ENCODE results near the gene MINDY4B. TPM values are rescaled to one million over a fixed set of nuclear protein-coding genes. Genes with fewer than 3 reads are reported as not detected.

The MINDY4B gene
- total and polyA plus RNA-seq, 12 donors = 0.19 to 0.60 TPM; not detected in 10

DNA sequence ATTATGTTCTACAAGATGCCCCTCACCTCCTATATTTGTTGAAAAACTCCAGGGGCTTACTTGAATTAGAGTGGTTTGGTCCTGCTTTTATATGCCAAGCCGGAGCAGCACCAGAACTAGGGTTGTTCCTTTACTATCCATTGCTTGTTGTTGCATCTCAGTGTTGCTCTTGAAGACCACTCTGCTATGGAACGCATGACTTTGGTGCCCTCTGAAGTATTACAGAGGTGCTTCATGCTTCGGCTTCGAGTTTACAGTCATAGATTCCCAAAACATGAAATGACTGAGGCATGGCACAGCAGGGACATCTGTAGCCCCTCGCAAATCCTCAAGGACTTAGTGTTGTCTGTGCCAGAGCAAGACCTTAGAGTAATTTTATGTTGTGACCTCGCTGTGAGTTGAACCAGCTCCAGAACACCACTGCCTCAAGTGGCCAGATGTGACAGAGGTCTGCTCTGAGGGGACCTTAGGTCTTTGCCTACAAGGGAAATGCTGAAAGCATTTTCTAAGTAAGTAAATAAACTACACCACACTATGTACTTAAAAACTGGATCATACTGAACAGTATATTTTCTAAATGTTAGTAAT lies 75.1 kb downstream of the MINDY4B start:
- intact Hi-C loops (cut with DNase I) = no loop called here
- Histone ChIP-seq H3K36me3 (no peaks in the 10 kb centered on the region), H3K4me1 (peaks cover 0 to 5% (median 0%) of the 10 kb centered on the region in 9 donors), H3K4me3 (no peak overlapping the region), H3K9me3 (peaks cover 0 to 4% (median 0%) of the 10 kb centered on the region in 11 donors), H3K27ac (no peak overlapping the region), H3K27me3 (peaks cover 0 to 8% (median 0%) of the 10 kb centered on the region in 7 donors)
- DNase-seq (no peak), ATAC-seq (no peak)
- TF ChIP-seq, protein P1, sequence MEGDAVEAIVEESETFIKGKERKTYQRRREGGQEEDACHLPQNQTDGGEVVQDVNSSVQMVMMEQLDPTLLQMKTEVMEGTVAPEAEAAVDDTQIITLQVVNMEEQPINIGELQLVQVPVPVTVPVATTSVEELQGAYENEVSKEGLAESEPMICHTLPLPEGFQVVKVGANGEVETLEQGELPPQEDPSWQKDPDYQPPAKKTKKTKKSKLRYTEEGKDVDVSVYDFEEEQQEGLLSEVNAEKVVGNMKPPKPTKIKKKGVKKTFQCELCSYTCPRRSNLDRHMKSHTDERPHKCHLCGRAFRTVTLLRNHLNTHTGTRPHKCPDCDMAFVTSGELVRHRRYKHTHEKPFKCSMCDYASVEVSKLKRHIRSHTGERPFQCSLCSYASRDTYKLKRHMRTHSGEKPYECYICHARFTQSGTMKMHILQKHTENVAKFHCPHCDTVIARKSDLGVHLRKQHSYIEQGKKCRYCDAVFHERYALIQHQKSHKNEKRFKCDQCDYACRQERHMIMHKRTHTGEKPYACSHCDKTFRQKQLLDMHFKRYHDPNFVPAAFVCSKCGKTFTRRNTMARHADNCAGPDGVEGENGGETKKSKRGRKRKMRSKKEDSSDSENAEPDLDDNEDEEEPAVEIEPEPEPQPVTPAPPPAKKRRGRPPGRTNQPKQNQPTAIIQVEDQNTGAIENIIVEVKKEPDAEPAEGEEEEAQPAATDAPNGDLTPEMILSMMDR (IDR thresholded peaks at IDR 0.05) = peak in 3 of 9 donors; percentile 11 to 32 (median 20)
- WGBS, 2 donors = 78 to 79% methylated on average over 6 of the region's 6 CpGs

GRCh38 chr3:150829408-150829807 lies 75.8 kb downstream of the MINDY4B start:
- intact Hi-C loops (cut with DNase I) = no loop called here
- TF ChIP-seq, protein P1 (IDR thresholded peaks at IDR 0.05) = no peak
- 82 to 86% methylated on average over 6 of the region's 6 CpGs for WGBS, 2 donors
- H3K27ac ChIP-seq = no peak overlapping the region
- H3K4me3 ChIP-seq = no peak overlapping the region
- DNase-seq (no peak), ATAC-seq (no peak)
- H3K27me3 ChIP-seq = peaks cover 0 to 8% (median 0%) of the 10 kb centered on the region in 7 donors
- H3K4me1 ChIP-seq = peaks cover 0 to 7% (median 0%) of the 10 kb centered on the region in 9 donors
- peaks cover 0 to 4% (median 0%) of the 10 kb centered on the region in 11 donors for H3K9me3 ChIP-seq
- H3K36me3 ChIP-seq = no peaks in the 10 kb centered on the region

DNA sequence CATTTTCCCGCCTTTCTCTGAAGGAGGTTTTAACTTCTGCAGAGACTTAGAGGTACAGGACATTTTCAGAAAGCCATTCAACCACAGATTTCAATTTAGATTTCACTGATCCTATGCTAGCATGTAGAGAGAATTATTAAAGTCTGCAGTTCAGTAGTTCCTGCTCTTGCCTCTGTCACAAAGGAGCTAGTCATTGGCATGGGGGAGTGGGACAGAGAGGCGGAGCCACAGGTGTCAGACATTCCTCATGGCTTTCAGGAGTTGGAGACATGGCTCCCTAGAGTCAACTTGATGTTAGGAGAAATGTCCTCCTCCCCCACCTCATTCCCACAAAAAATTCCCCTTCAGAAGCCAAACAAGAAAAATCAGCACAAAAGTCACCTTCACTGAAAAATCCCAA lies 76.2 kb downstream of the MINDY4B start:
- 75 to 89% methylated on average over 2 of the region's 2 CpGs for WGBS, 2 donors
- ATAC-seq = no peak

GRCh38 chr3:150828261-150828660 lies 77.0 kb downstream of the MINDY4B start:
- DNase-seq (no peak), ATAC-seq (no peak)
- peaks cover 0 to 8% (median 0%) of the 10 kb centered on the region in 7 donors for H3K27me3 ChIP-seq
- H3K27ac ChIP-seq = no peak overlapping the region
- H3K36me3 ChIP-seq = no peaks in the 10 kb centered on the region
- H3K4me3 ChIP-seq = no peak overlapping the region
- TF ChIP-seq, protein P1 (IDR thresholded peaks at IDR 0.05) = no peak
- peaks cover 0 to 4% (median 0%) of the 10 kb centered on the region in 11 donors for H3K9me3 ChIP-seq
- 89 to 93% methylated on average over 1 of the region's 1 CpG for WGBS, 2 donors
- intact Hi-C loops (cut with DNase I) = no loop called here
- H3K4me1 ChIP-seq = peaks cover 0 to 7% (median 0%) of the 10 kb centered on the region in 9 donors

More for the DNA sequence above, 76.2 kb downstream of the MINDY4B start:
- Histone ChIP-seq H3K4me3 (no peak overlapping the region), H3K27me3 (peaks cover 0 to 8% (median 0%) of the 10 kb centered on the region in 7 donors), H3K9me3 (peaks cover 0 to 4% (median 0%) of the 10 kb centered on the region in 11 donors), H3K4me1 (peaks cover 0 to 7% (median 0%) of the 10 kb centered on the region in 9 donors), H3K27ac (no peak overlapping the region), H3K36me3 (no peaks in the 10 kb centered on the region)
- TF ChIP-seq, protein P1 (IDR thresholded peaks at IDR 0.05) = no peak
- intact Hi-C loops (cut with DNase I) = no loop called here
- DNase-seq = no peak

Measured in heart right ventricle (tissue), 16 donors.